ENCODE data around the gene PKNOX2. TPM values are rescaled to one million over a fixed set of nuclear protein-coding genes. Genes with fewer than 3 reads are reported as not detected.

Gene PKNOX2
- total and polyA plus RNA-seq, 9 donors: 10.6 to 42.3 (median 30.0) TPM

DNA sequence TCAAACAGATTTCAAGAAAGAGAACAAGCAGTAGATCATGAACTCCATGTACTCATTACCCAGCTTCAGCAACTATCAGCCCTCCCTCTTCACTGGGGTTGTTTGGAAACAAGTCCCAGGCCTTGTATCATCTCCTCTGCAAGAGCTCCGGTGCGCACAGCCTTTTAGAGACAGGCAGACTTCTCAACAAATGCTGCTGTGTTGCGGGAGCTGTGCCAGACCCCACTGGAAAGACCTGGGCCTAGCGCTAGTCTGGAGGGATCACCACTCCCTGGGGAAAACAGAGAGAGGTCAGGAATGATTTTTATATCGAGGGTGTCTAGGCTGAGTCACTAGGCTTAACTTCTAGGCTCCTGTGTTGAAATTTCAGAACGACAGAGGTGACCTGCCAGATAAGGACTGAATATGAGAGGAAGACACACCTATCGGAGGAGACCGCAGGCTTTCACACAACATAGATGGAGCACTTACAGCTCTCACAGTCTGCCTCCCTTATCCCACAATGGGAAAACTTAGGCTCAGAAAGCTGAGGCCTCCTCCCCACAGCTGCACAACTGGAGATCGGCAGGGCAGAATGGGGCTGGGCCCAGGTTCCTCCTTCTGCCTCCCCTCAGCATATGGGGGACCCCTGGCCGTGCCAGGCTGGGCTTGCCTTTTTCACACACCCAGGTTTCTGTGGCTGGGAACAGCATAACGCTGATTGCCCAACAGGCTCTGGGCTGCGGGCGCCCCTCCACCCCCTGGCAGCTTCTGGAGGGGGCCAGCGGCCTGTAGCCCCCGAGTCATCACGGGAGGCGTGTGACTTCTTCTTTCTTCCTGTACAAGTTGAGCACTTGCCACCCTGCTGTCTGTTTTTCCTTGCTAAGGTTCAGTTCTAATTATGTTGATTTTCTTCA is 86.0 kb downstream of the PKNOX2 start:
- no peaks in the 10 kb centered on the region for H3K9me3 ChIP-seq
- intact Hi-C loops (cut with DNase I): no loop called here
- no peak overlapping the region for H3K4me3 ChIP-seq
- no peaks in the 10 kb centered on the region for H3K27me3 ChIP-seq
- no peaks in the 10 kb centered on the region for H3K36me3 ChIP-seq
- TF ChIP-seq, protein P1, sequence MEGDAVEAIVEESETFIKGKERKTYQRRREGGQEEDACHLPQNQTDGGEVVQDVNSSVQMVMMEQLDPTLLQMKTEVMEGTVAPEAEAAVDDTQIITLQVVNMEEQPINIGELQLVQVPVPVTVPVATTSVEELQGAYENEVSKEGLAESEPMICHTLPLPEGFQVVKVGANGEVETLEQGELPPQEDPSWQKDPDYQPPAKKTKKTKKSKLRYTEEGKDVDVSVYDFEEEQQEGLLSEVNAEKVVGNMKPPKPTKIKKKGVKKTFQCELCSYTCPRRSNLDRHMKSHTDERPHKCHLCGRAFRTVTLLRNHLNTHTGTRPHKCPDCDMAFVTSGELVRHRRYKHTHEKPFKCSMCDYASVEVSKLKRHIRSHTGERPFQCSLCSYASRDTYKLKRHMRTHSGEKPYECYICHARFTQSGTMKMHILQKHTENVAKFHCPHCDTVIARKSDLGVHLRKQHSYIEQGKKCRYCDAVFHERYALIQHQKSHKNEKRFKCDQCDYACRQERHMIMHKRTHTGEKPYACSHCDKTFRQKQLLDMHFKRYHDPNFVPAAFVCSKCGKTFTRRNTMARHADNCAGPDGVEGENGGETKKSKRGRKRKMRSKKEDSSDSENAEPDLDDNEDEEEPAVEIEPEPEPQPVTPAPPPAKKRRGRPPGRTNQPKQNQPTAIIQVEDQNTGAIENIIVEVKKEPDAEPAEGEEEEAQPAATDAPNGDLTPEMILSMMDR (IDR thresholded peaks at IDR 0.05): no peak
- TF ChIP-seq POLR2A (IDR thresholded peaks at IDR 0.05): no peak
- WGBS, 3 donors: 51 to 66% (median 60%) methylated on average over 17 of the region's 17 CpGs
- peak; percentile 58 to 76 (median 65) for DNase-seq
- H3K4me1 ChIP-seq (ENCODE audit: insufficient read depth): peaks cover 24% of the 10 kb centered on the region
- peak overlapping the region in 1 of 2 donors; percentile 26 for H3K27ac ChIP-seq

GRCh38 chr11:125251214-125251545 is 86.6 kb downstream of the PKNOX2 start:
- intact Hi-C loops (cut with DNase I): no loop called here
- TF ChIP-seq POLR2A (IDR thresholded peaks at IDR 0.05) (no peak), EP300 (IDR thresholded peaks at IDR 0.05) (no peak)
- Histone ChIP-seq H3K27ac (no peak overlapping the region), H3K9me3 (no peaks in the 10 kb centered on the region), H3K27me3 (no peaks in the 10 kb centered on the region), H3K4me3 (no peak overlapping the region), H3K36me3 (no peaks in the 10 kb centered on the region), H3K4me1 (ENCODE audit: insufficient read depth) (peaks cover 24% of the 10 kb centered on the region)
- 87 to 92% (median 87%) methylated on average over 5 of the region's 5 CpGs for WGBS, 3 donors
- no peak for DNase-seq

DNA sequence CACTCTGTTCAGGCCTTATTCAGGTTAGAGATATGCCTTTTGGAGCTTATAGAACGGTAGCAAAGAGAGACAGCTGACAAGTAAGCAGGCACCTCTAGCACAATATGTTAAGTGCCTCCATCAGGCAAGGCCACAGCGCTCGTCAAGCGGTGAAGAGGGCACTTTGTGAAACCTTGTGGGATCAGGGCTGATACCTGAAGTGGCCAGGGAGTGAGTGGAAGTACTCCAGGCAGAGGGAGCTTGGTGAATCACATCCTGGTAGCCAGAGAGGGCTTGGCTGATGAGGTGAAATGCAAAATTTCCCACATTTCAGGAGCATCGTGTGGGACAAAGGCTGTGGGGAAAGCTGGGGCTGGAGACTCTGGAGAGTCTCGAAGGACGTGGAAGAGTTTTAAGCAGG is 87.4 kb downstream of the PKNOX2 start:
- H3K4me1 ChIP-seq (ENCODE audit: insufficient read depth): peaks cover 27% of the 10 kb centered on the region
- TF ChIP-seq, protein P1 (IDR thresholded peaks at IDR 0.05): no peak
- H3K4me3 ChIP-seq: no peak overlapping the region
- no peaks in the 10 kb centered on the region for H3K27me3 ChIP-seq
- H3K36me3 ChIP-seq: no peaks in the 10 kb centered on the region
- intact Hi-C loops (cut with DNase I): no loop called here
- DNase-seq: no peak
- 85 to 91% (median 86%) methylated on average over 7 of the region's 7 CpGs for WGBS, 3 donors
- no peak overlapping the region for H3K27ac ChIP-seq
- no peaks in the 10 kb centered on the region for H3K9me3 ChIP-seq

DNA sequence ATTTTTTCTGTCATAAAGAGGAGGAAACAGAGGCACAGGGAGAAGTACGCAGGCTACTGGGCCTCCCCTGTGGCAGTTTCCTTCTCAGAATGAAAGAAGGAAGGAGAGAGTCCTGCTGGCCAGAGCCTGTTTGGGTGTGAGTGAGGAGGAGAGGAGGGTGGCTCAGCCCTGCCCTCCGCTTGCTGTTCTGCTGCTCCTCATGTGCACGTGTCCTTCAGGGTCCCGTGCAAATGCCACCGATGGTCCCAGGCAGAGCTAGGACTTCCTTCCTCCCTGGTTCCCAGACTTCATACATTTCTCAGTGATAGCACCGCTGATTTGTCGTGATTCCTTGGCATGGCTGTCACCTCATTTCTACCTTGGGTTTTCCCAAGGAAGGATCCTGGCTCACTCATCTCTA is 88.7 kb downstream of the PKNOX2 start:
- H3K4me3 ChIP-seq: no peak overlapping the region
- H3K27ac ChIP-seq: peak overlapping the region in 1 of 2 donors; percentile 78
- TF ChIP-seq, protein P1 (IDR thresholded peaks at IDR 0.05): no peak
- no peak for TF ChIP-seq POLR2A (IDR thresholded peaks at IDR 0.05)
- TF ChIP-seq EP300 (IDR thresholded peaks at IDR 0.05): no peak
- no peak for DNase-seq
- H3K9me3 ChIP-seq: no peaks in the 10 kb centered on the region
- H3K36me3 ChIP-seq: no peaks in the 10 kb centered on the region
- no peaks in the 10 kb centered on the region for H3K27me3 ChIP-seq
- peaks cover 24% of the 10 kb centered on the region for H3K4me1 ChIP-seq (ENCODE audit: insufficient read depth)
- intact Hi-C loops (cut with DNase I): no loop called here
- WGBS, 3 donors: 57 to 59% (median 59%) methylated on average over 7 of the region's 7 CpGs

Data from ovary (tissue), 9 donors.